ENCODE measurements around the gene UBD. TPM values are rescaled to one million over a fixed set of nuclear protein-coding genes. Genes with fewer than 3 reads are reported as not detected.

The UBD gene
- total RNA-seq, 1 donor from 2014 or later = 0.47 TPM

DNA sequence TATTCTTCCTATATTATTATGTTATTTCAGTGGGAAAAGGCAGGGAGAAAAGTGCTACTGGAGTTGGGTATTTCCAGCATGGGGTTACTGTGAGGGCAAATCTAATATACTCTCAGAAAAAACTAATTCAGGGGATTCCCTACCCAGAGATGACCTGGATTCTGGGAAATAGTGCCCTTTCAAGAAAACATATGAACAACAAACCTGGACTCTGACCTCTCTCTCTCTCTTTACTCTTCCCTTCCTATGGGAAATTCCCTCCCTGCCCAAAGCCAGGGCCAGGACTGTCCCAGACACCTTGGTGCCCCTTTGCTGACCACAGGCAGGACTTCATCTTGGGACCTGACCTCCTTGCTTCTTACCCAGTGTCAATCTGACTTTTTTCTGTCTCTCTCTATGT lies 1.6 kb upstream of the UBD start:
- no peaks in the 10 kb centered on the region for H3K4me1 Mint-ChIP-seq
- H3K27me3 Mint-ChIP-seq (ENCODE audit: low read depth) = peaks cover 79% of the 10 kb centered on the region

DNA sequence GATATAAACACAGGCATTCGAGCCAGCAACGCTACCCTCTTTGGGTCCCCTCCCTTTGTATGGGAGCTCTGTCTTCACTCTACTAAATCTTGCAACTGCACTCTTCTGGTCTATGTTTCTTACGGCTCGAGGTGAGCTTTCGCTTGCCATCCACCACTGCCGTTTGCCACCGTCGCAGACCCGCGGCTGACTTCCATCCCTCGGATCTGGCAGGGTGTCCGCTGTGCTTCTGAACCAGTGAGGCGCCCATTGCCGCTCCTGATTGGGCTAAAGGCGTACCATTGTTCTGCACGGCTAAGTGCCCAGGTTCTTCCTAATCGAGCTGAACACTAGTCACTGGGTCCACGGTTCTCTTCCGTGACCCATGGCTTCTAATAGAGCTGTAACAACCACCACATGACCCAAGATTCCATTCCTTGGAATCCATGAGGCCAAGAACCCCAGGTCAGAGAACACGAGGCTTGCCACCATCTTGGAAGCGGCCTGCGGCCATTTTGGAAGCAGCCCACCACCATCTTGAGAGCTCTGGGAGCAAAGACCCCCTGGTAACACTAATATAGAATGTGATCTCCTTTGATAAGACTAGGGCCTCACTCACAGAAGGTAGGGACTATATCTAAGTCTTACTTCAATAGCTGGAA lies 973 bp downstream of the UBD start:
- DNase-seq (ENCODE audit: low spot score in 2 of 2, unreplicated experiment in 2 of 2) = no peak
- no peak overlapping the region for H3K4me3 Mint-ChIP-seq
- H3K27me3 Mint-ChIP-seq (ENCODE audit: low read depth) = peaks cover 89% of the 10 kb centered on the region
- TF ChIP-seq, protein P1, sequence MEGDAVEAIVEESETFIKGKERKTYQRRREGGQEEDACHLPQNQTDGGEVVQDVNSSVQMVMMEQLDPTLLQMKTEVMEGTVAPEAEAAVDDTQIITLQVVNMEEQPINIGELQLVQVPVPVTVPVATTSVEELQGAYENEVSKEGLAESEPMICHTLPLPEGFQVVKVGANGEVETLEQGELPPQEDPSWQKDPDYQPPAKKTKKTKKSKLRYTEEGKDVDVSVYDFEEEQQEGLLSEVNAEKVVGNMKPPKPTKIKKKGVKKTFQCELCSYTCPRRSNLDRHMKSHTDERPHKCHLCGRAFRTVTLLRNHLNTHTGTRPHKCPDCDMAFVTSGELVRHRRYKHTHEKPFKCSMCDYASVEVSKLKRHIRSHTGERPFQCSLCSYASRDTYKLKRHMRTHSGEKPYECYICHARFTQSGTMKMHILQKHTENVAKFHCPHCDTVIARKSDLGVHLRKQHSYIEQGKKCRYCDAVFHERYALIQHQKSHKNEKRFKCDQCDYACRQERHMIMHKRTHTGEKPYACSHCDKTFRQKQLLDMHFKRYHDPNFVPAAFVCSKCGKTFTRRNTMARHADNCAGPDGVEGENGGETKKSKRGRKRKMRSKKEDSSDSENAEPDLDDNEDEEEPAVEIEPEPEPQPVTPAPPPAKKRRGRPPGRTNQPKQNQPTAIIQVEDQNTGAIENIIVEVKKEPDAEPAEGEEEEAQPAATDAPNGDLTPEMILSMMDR (IDR thresholded peaks at IDR 0.05; ENCODE audit: unreplicated experiment) = no peak
- H3K36me3 Mint-ChIP-seq = no peaks in the 10 kb centered on the region
- H3K4me1 Mint-ChIP-seq = peaks cover 4% of the 10 kb centered on the region
- H3K27ac Mint-ChIP-seq = no peak overlapping the region
- no peaks in the 10 kb centered on the region for H3K9me3 Mint-ChIP-seq

More for the DNA sequence above, 1.6 kb upstream of the UBD start:
- TF ChIP-seq, protein P1 (IDR thresholded peaks at IDR 0.05; ENCODE audit: unreplicated experiment) = no peak
- Mint-ChIP-seq H3K4me3 (no peak overlapping the region), H3K27ac (no peak overlapping the region), H3K9me3 (no peaks in the 10 kb centered on the region), H3K36me3 (no peaks in the 10 kb centered on the region)
- no peak for DNase-seq (ENCODE audit: low spot score in 2 of 2, unreplicated experiment in 2 of 2)

DNA sequence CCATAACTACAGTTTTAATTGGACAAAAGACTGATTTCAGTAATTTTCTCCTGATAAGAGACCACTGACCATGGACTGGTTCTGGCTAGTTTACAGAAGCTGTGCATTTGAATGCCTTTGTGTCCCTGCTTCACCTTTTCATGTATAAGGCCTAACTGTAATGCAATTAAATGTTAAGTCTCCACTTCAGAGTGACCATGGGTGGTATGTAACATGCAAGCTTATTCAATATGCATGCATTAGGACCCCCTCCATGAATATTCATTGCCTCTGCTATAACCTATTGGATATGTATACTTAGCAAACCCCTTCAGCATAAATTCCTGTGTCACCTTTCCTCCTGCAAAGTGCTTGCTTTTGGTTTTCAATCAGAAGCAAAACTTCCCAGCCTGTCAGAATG lies 2.2 kb downstream of the UBD start:
- no peak overlapping the region for H3K4me3 Mint-ChIP-seq
- H3K9me3 Mint-ChIP-seq = no peaks in the 10 kb centered on the region
- peaks cover 89% of the 10 kb centered on the region for H3K27me3 Mint-ChIP-seq (ENCODE audit: low read depth)
- DNase-seq (ENCODE audit: low spot score in 2 of 2, unreplicated experiment in 2 of 2) = no peak
- H3K27ac Mint-ChIP-seq = no peak overlapping the region
- H3K4me1 Mint-ChIP-seq = peaks cover 8% of the 10 kb centered on the region
- TF ChIP-seq, protein P1 (IDR thresholded peaks at IDR 0.05; ENCODE audit: unreplicated experiment) = no peak
- H3K36me3 Mint-ChIP-seq = no peaks in the 10 kb centered on the region

DNA sequence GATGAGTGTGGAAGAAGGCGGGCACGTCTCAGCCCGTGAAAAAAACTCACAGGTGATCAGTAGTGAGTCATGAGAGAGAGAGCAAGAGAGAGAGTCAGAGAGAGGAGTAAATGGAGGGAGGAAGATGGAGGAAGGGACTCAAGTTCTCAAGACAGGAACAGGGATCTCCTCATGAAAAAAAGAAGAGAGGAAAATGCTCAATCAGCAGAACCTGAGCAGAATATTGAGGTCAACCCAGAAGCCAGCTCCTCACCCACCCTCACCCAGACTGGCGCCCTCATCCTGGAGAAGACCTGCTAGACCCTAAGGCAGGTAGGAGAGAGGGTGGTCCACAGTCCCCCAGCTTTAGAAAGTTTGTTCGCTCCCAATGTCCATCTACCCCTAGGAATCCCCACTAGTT lies 4.8 kb downstream of the UBD start:
- TF ChIP-seq, protein P1 (IDR thresholded peaks at IDR 0.05; ENCODE audit: unreplicated experiment) = no peak
- H3K27ac Mint-ChIP-seq = no peak overlapping the region
- no peaks in the 10 kb centered on the region for H3K36me3 Mint-ChIP-seq
- H3K27me3 Mint-ChIP-seq (ENCODE audit: low read depth) = peaks cover 99% of the 10 kb centered on the region
- H3K9me3 Mint-ChIP-seq = no peaks in the 10 kb centered on the region
- DNase-seq (ENCODE audit: low spot score in 2 of 2, unreplicated experiment in 2 of 2) = no peak
- no peak overlapping the region for H3K4me3 Mint-ChIP-seq
- H3K4me1 Mint-ChIP-seq = peaks cover 8% of the 10 kb centered on the region

DNA sequence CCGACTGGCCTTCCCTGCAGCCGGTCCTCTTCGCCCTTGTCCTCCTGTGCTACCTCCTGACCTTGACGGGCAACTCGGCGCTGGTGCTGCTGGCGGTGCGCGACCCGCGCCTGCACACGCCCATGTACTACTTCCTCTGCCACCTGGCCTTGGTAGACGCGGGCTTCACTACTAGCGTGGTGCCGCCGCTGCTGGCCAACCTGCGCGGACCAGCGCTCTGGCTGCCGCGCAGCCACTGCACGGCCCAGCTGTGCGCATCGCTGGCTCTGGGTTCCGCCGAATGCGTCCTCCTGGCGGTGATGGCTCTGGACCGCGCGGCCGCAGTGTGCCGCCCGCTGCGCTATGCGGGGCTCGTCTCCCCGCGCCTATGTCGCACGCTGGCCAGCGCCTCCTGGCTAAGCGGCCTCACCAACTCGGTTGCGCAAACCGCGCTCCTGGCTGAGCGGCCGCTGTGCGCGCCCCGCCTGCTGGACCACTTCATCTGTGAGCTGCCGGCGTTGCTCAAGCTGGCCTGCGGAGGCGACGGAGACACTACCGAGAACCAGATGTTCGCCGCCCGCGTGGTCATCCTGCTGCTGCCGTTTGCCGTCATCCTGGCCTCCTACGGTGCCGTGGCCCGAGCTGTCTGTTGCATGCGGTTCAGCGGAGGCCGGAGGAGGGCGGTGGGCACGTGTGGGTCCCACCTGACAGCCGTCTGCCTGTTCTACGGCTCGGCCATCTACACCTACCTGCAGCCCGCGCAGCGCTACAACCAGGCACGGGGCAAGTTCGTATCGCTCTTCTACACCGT lies 6.1 kb downstream of the UBD start:
- Mint-ChIP-seq H3K4me3 (peak overlapping the region; percentile 27), H3K36me3 (no peaks in the 10 kb centered on the region), H3K27ac (no peak overlapping the region), H3K27me3 (ENCODE audit: low read depth) (peaks cover 100% of the 10 kb centered on the region), H3K4me1 (peaks cover 8% of the 10 kb centered on the region), H3K9me3 (no peaks in the 10 kb centered on the region)
- DNase-seq (ENCODE audit: low spot score in 2 of 2, unreplicated experiment in 2 of 2) = peak; percentile 49 to 65
- TF ChIP-seq, protein P1 (IDR thresholded peaks at IDR 0.05; ENCODE audit: unreplicated experiment) = no peak
